ENCODE results near the gene REM2. TPM values are rescaled to one million over a fixed set of nuclear protein-coding genes. Genes with fewer than 3 reads are reported as not detected.

Gene REM2
- total RNA-seq, 1 donor from 2014 or later: 1.9 TPM

DNA sequence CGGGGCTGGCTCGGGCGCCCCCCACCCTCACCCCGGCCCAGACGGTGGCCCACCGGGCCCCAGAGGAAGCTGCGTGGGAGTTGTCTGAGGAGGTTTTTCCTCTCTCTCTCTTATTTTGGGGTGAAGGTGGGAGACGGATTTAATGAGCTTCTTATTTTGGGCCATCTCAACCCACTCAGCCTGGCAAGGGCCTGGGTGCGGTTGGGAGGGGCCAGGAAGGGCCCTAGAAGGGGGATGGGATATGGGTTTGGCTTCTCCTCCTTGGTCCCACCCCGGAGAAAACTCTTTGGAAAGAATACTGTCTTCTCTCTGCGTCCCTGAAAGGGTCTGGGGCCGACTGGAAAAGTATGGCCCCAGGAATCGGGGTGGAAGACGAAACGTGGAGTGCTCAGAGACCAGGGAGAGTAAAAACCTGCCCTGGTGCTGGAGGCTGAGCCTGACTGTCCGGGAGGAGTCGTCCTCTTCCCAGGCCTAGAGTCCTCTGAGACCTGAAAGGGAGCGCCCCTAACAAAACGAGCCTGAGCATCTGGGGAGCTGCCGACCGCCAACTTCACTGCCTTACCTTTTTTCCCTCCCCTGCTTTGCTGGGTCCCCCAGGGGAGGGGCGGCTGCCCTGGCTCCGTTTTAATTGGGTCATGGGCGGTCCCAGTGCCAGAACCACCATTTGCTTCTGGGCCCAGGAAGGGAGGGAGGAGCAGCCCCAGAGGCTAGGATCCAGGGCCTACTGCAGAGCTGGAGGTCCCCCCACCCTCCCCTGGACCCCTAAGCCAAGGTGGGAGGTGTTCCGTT is 45.1 kb upstream of the REM2 start:
- TF ChIP-seq CTCF (IDR thresholded peaks at IDR 0.05): no peak
- peak; percentile 51 to 85 for DNase-seq (ENCODE audit: low spot score in 2 of 2)
- Histone ChIP-seq H3K27me3 (no peaks in the 10 kb centered on the region), H3K4me1 (peaks cover 0 to 20% of the 10 kb centered on the region in 2 donors), H3K27ac (peak overlapping the region; percentile 91 to 94), H3K36me3 (peaks cover 31 to 39% of the 10 kb centered on the region in 2 donors), H3K4me3 (peak overlapping the region; percentile 68 to 86), H3K9me3 (no peaks in the 10 kb centered on the region)
- intact Hi-C loops (cut with DNase I): loop anchor here (2.0 to 10.0 kb wide), 6 partner anchors 15 to 467 kb away; partner anchors contain the start of genes AJUBA, BCL2L2, LRP10 and PPP1R3E

GRCh38 chr14:22838631-22839041 is 44.4 kb upstream of the REM2 start:
- intact Hi-C loops (cut with DNase I): loop anchor here (5.0 to 10.0 kb wide), 5 partner anchors 34 to 466 kb away; partner anchors contain the start of genes AJUBA, BCL2L2, LRP10 and PPP1R3E

DNA sequence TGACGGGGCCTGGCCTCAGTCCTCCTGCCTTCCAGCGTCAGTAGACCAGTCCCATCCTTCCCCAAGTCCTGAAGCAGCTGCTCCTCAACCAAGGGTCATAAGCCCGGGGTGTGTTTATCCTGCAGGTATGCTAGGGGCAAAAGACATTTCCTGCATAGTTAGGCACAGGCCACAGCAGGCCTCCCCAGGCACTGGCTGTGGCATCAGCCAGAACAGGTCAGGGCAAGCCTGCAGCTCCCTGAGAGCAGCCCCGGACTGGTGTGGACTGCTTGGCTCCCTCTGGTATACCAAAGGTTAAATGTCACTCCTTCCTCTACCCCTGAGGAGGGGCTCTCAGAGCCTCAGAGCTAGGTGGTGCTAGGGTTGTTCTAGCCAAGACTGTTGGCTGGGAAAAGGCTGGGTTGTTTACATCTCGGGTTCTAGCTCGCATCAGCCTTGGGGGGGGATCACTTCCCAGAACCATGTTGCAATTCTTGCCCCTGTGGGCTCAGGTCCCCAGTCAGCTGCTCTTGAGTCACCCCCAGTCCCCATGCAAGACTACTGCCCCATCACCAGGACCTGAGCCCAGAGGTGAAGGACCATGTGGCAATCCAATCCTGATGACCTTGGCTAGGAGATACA is 43.8 kb upstream of the REM2 start:
- Histone ChIP-seq H3K4me1 (peaks cover 0 to 20% of the 10 kb centered on the region in 2 donors), H3K9me3 (no peaks in the 10 kb centered on the region), H3K4me3 (peak overlapping the region; percentile 68 to 86), H3K27me3 (no peaks in the 10 kb centered on the region), H3K36me3 (peaks cover 34 to 39% of the 10 kb centered on the region in 2 donors), H3K27ac (peak overlapping the region; percentile 91 to 94)
- TF ChIP-seq CTCF (IDR thresholded peaks at IDR 0.05): no peak
- peak in 1 of 2 donors; percentile 76 for DNase-seq (ENCODE audit: low spot score in 2 of 2)
- intact Hi-C loops (cut with DNase I): loop anchor here (5.0 to 10.0 kb wide), 5 partner anchors 33 to 466 kb away; partner anchors contain the start of genes AJUBA, BCL2L2, LRP10 and PPP1R3E

More at GRCh38 chr14:22838631-22839041, 44.4 kb upstream of the REM2 start:
- H3K9me3 ChIP-seq: no peaks in the 10 kb centered on the region
- no peaks in the 10 kb centered on the region for H3K27me3 ChIP-seq
- peaks cover 34 to 39% of the 10 kb centered on the region in 2 donors for H3K36me3 ChIP-seq
- peak overlapping the region; percentile 68 to 86 for H3K4me3 ChIP-seq
- H3K4me1 ChIP-seq: peaks cover 0 to 20% of the 10 kb centered on the region in 2 donors
- H3K27ac ChIP-seq: peak overlapping the region; percentile 91 to 94
- TF ChIP-seq CTCF (IDR thresholded peaks at IDR 0.05): no peak
- peak in 1 of 2 donors; percentile 69 for DNase-seq (ENCODE audit: low spot score in 2 of 2)

DNA sequence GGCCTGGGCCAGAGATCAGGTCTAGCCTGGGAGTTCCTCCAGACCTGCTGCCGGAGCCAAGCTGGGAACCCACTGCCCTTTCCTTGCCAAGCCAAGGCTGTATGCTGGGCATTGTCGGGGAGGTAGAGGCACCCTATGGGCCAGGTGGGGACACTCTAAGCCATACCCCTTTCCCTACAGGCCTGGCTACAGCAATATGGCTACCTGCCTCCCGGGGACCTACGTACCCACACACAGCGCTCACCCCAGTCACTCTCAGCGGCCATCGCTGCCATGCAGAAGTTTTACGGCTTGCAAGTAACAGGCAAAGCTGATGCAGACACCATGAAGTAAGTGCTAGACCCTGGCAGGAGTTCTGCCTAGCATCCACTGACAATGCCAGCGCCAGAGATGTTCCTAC is 41.7 kb upstream of the REM2 start:
- H3K9me3 ChIP-seq: no peaks in the 10 kb centered on the region
- intact Hi-C loops (cut with DNase I): loop anchor here (10.0 kb wide), 1 partner anchor 1367 kb away; the partner anchor contains the start of genes RAB2B and TOX4
- H3K4me1 ChIP-seq: peaks cover 4 to 22% of the 10 kb centered on the region in 2 donors
- H3K27ac ChIP-seq: peak overlapping the region; percentile 21 to 31
- DNase-seq (ENCODE audit: low spot score in 2 of 2): no peak
- H3K4me3 ChIP-seq: no peak overlapping the region
- TF ChIP-seq CTCF (IDR thresholded peaks at IDR 0.05): no peak
- peaks cover 53 to 58% of the 10 kb centered on the region in 2 donors for H3K36me3 ChIP-seq
- no peaks in the 10 kb centered on the region for H3K27me3 ChIP-seq

GRCh38 chr14:22841769-22842168 is 41.3 kb upstream of the REM2 start:
- Histone ChIP-seq H3K9me3 (no peaks in the 10 kb centered on the region), H3K27me3 (no peaks in the 10 kb centered on the region), H3K4me1 (peaks cover 7 to 26% of the 10 kb centered on the region in 2 donors), H3K27ac (peak overlapping the region in 1 of 2 donors; percentile 21), H3K4me3 (no peak overlapping the region), H3K36me3 (peaks cover 57 to 62% of the 10 kb centered on the region in 2 donors)
- no peak for DNase-seq (ENCODE audit: low spot score in 2 of 2)
- intact Hi-C loops (cut with DNase I): loop anchor here (10.0 kb wide), 1 partner anchor 1367 kb away; the partner anchor contains the start of genes RAB2B and TOX4
- TF ChIP-seq CTCF (IDR thresholded peaks at IDR 0.05): no peak
